Ishikawa (cell line): ENCODE results near the gene ZNRF2.

Experiments
- EP300 ChIP-seq: IDR thresholded peaks from 2 replicates; pipeline ENCODE4 v1.6.1; 2012; ENCODE audit warnings: borderline replicate concordance
- TCF12 ChIP-seq: IDR thresholded peaks from 2 replicates; pipeline ENCODE4 v1.6.1; 2012; ENCODE audit warnings: low read depth
- YY1 ChIP-seq: IDR thresholded peaks from 2 replicates; pipeline ENCODE4 v1.6.1; 2012; ENCODE audit warnings: low read depth
- ZBTB7A ChIP-seq: IDR thresholded peaks from 2 replicates; pipeline ENCODE4 v1.6.1; 2012; ENCODE audit warnings: low read depth
- TF ChIP-seq, protein P1 (sequence below): IDR thresholded peaks from 2 replicates; pipeline ENCODE4 v1.6.1; 2012

DNA sequence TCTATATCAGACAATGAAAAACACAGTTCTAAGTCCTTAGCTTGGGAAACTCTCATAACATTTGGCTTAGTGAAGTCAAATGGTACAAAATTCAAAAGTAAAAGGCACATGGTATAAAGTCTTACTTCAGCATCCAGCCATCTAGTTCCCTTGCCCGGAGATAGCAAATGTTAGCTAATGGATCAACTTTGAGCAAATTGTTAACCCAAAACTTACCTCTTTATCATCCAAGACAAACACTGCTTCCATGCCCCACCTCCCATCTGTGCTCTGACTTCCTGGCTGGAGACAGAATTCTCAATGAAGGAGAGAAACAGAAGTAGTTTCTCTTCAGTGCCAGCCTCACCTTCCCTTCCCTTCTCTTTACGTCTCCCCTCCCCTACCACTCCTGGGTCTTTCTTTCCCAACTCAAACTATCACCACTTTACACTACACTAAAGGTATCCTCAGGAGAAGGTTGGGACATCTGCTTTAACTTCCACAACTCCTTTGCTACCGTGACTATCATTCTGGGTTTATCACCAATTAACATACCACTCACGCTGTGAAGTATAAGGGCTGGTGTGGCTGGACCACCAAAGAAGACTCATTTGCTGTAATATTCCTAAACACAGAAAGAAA is 21.2 kb upstream of the ZNRF2 start:
- TF ChIP-seq YY1 = no peak
- no peak for TF ChIP-seq TCF12
- TF ChIP-seq, protein P1, sequence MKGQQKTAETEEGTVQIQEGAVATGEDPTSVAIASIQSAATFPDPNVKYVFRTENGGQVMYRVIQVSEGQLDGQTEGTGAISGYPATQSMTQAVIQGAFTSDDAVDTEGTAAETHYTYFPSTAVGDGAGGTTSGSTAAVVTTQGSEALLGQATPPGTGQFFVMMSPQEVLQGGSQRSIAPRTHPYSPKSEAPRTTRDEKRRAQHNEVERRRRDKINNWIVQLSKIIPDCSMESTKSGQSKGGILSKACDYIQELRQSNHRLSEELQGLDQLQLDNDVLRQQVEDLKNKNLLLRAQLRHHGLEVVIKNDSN = no peak
- no peak for TF ChIP-seq EP300
- no peak for TF ChIP-seq ZBTB7A
